Measurements from ENCODE around the gene LDLRAD4. TPM values are rescaled to one million over a fixed set of nuclear protein-coding genes. Genes with fewer than 3 reads are reported as not detected.

LDLRAD4 gene
- total RNA-seq, 1 experiment from 2014 or later = 1.7 TPM

- H3K4me3 ChIP-seq = no peak overlapping the region
- H3K9me3 ChIP-seq (ENCODE audit: insufficient read depth, low read depth) = no peaks in the 10 kb centered on the region
- no peaks in the 10 kb centered on the region for H3K9me2 ChIP-seq (ENCODE audit: insufficient read depth)
- no peaks in the 10 kb centered on the region for H4K20me1 ChIP-seq (ENCODE audit: insufficient read depth)
- no peaks in the 10 kb centered on the region for H3K79me2 ChIP-seq (ENCODE audit: low read depth)
- no peak overlapping the region for H3K27ac ChIP-seq
- H3K36me3 ChIP-seq (ENCODE audit: low read depth) = no peaks in the 10 kb centered on the region
- CTCF ChIA-PET = no interaction called here
- H3F3A ChIP-seq (ENCODE audit: insufficient read depth, low read depth) = no peaks in the 10 kb centered on the region
- POLR2A ChIA-PET (ENCODE audit: unreplicated experiment) = no interaction called here
- TF ChIP-seq EZH2 (IDR thresholded peaks at IDR 0.05; ENCODE audit: low read depth) = no peak
- no peak for TF ChIP-seq CTCF (conservative IDR thresholded peaks at IDR 0.05)
- no TSS peak for BruUV-seq (replicated peaks)
- no peak overlapping the region for H3K4me2 ChIP-seq
- no peak overlapping the region for H2AFZ ChIP-seq
- DNase-seq = no peak
- H3K27me3 ChIP-seq (ENCODE audit: insufficient read depth, low read depth) = no peaks in the 10 kb centered on the region
- no peaks in the 10 kb centered on the region for H3K4me1 ChIP-seq (replicated peaks; ENCODE audit: insufficient read depth)
- intact Hi-C loops (cut with micrococcal nuclease; ENCODE audit: unreplicated experiment) = no loop called here
Observed at GRCh38 chr18:13646633-13647032, 428.1 kb downstream of the LDLRAD4 start.

GRCh38 chr18:13647761-13648160 is 429.2 kb downstream of the LDLRAD4 start:
- Histone ChIP-seq H3K4me3 (no peak overlapping the region), H3K4me2 (no peak overlapping the region), H3K4me1 (replicated peaks; ENCODE audit: insufficient read depth) (no peaks in the 10 kb centered on the region), H3K79me2 (ENCODE audit: low read depth) (no peaks in the 10 kb centered on the region), H3K9me2 (ENCODE audit: insufficient read depth) (no peaks in the 10 kb centered on the region), H3K27me3 (ENCODE audit: insufficient read depth, low read depth) (no peaks in the 10 kb centered on the region), H4K20me1 (ENCODE audit: insufficient read depth) (no peaks in the 10 kb centered on the region), H3K36me3 (ENCODE audit: low read depth) (no peaks in the 10 kb centered on the region), H2AFZ (no peak overlapping the region), H3F3A (ENCODE audit: insufficient read depth, low read depth) (no peaks in the 10 kb centered on the region), H3K9me3 (ENCODE audit: insufficient read depth, low read depth) (no peaks in the 10 kb centered on the region), H3K27ac (no peak overlapping the region)
- TF ChIP-seq CTCF (conservative IDR thresholded peaks at IDR 0.05) (no peak), EZH2 (IDR thresholded peaks at IDR 0.05; ENCODE audit: low read depth) (no peak)
- intact Hi-C loops (cut with micrococcal nuclease; ENCODE audit: unreplicated experiment) = no loop called here
- DNase-seq = no peak
- BruUV-seq (replicated peaks) = no TSS peak
- CTCF ChIA-PET = no interaction called here
- POLR2A ChIA-PET (ENCODE audit: unreplicated experiment) = no interaction called here

GRCh38 chr18:13649397-13650390 is 431.1 kb downstream of the LDLRAD4 start:
- no peaks in the 10 kb centered on the region for H3K9me3 ChIP-seq (ENCODE audit: insufficient read depth, low read depth)
- no peaks in the 10 kb centered on the region for H3K9me2 ChIP-seq (ENCODE audit: insufficient read depth)
- no peaks in the 10 kb centered on the region for H3K79me2 ChIP-seq (ENCODE audit: low read depth)
- H4K20me1 ChIP-seq (ENCODE audit: insufficient read depth) = no peaks in the 10 kb centered on the region
- no peaks in the 10 kb centered on the region for H3F3A ChIP-seq (ENCODE audit: insufficient read depth, low read depth)
- POLR2A ChIA-PET (ENCODE audit: unreplicated experiment) = no interaction called here
- no peak overlapping the region for H2AFZ ChIP-seq
- no peak overlapping the region for H3K27ac ChIP-seq
- H3K4me1 ChIP-seq (replicated peaks; ENCODE audit: insufficient read depth) = no peaks in the 10 kb centered on the region
- intact Hi-C loops (cut with micrococcal nuclease; ENCODE audit: unreplicated experiment) = no loop called here
- H3K27me3 ChIP-seq (ENCODE audit: insufficient read depth, low read depth) = no peaks in the 10 kb centered on the region
- no peak for DNase-seq
- no peaks in the 10 kb centered on the region for H3K36me3 ChIP-seq (ENCODE audit: low read depth)
- TF ChIP-seq EZH2 (IDR thresholded peaks at IDR 0.05; ENCODE audit: low read depth) (no peak), CTCF (conservative IDR thresholded peaks at IDR 0.05) (no peak)
- H3K4me3 ChIP-seq = no peak overlapping the region
- CTCF ChIA-PET = no interaction called here
- BruUV-seq (replicated peaks) = no TSS peak
- H3K4me2 ChIP-seq = no peak overlapping the region

Data from PC-9 (cell line).